GM12878 (cell line): ENCODE results near the gene CCDC102B. TPM values are rescaled to one million over a fixed set of nuclear protein-coding genes. Genes with fewer than 3 reads are reported as not detected.

Experiments used
- ATAC-seq: fragments of 200-7000 bp; cut with Tn5 transposase; 3 replicates; pipeline ENCODE4 v1.9.1; 2020; ENCODE audit warnings: mild to moderate bottlenecking, moderate library complexity
- BruUV-seq: library from RNA; stranded (reverse); fragments of 400-500 nt; replicated peaks from 2 replicates; lab custom pipeline; 2021; lab: Mats Ljungman, UMichigan
- CTCF ChIA-PET: fragments of 300-600 bp; sonication (Branson Sonifier 250); formaldehyde crosslinking; extraction: SDS; loops from one replicate; lab custom pipeline; 2021; ENCODE audit warnings: inconsistent platforms; lab: Yijun Ruan, JAX
- POLR2A ChIA-PET: fragments of 350-600 bp; formaldehyde crosslinking; extraction: SDS; loops from one replicate; lab custom pipeline; 2021; ENCODE audit warnings: inconsistent platforms; lab: Charles Lee
- RAD21 ChIA-PET: fragments of 300-600 bp; sonication (Branson Sonifier 250); formaldehyde crosslinking; loops from one replicate; lab custom pipeline; 2023; ENCODE audit warnings: antibody characterized with exemption; ENCODE audit not compliant: unreplicated experiment; lab: Charles Lee
- SMC1A ChIA-PET: fragments of 300-600 bp; sonication (Branson Sonifier 250); formaldehyde crosslinking; loops from one replicate; lab custom pipeline; 2023; ENCODE audit not compliant: unreplicated experiment, uncharacterized antibody; lab: Charles Lee
- DNase-seq: peaks from one replicate; pipeline ENCODE4 v3.0.0-alpha.2; 2011; ENCODE audit warnings: low read depth, low spot score
- FAIRE-seq: peaks from 3 replicates; lab custom pipeline; 2011; peaks lifted over from hg19 to GRCh38; lab: Jason Lieb, UNC
- H2AFZ ChIP-seq: 2 replicates; pipeline ENCODE4 v1.6.0; 2011; ENCODE audit warnings: low read depth, low read length, control low read depth; ENCODE audit not compliant: control insufficient read depth
- H3K27ac ChIP-seq: 2 replicates; pipeline ENCODE4 v1.5.1; 2011; ENCODE audit warnings: control low read depth; ENCODE audit not compliant: control insufficient read depth, insufficient read depth
- H3K27me3 ChIP-seq, 2 experiments: replicated peaks in 1 of 2; 2 replicates each; pipeline versions ENCODE4 v1.6.0 to v1.6.1; 2011; ENCODE audit warnings: low read length in 1 of 2; ENCODE audit not compliant: control insufficient read depth in 2 of 2, insufficient read depth in 2 of 2
- H3K36me3 ChIP-seq, 2 experiments: 2 replicates each; pipeline ENCODE4 v1.5.1; 2011; ENCODE audit warnings: low read length in 1 of 2; ENCODE audit not compliant: control insufficient read depth in 2 of 2, insufficient read depth in 2 of 2
- H3K4me1 ChIP-seq: 2 replicates; pipeline ENCODE4 v1.6.1; 2011; ENCODE audit warnings: mild to moderate bottlenecking, low read length, moderate library complexity, mixed read lengths; ENCODE audit not compliant: control insufficient read depth, insufficient read depth
- H3K4me2 ChIP-seq: 2 replicates; pipeline ENCODE4 v1.6.0; 2011; ENCODE audit warnings: control low read depth; ENCODE audit not compliant: control insufficient read depth, insufficient read depth
- H3K4me3 ChIP-seq: fragments of 200-600 bp; sonication (generic); 2 replicates; pipeline ENCODE4 v1.5.1; 2016
- H3K79me2 ChIP-seq: 2 replicates; pipeline ENCODE4 v1.6.0; 2011; ENCODE audit warnings: low read length; ENCODE audit not compliant: control insufficient read depth, insufficient read depth
- H3K9ac ChIP-seq: 2 replicates; pipeline ENCODE4 v1.8.0; 2011; ENCODE audit warnings: low read length, control low read depth, mixed read lengths; ENCODE audit not compliant: control insufficient read depth, insufficient read depth
- H3K9me3 ChIP-seq: replicated peaks from 3 replicates; pipeline ENCODE4 v1.5.1; 2011; ENCODE audit warnings: mild to moderate bottlenecking, low read length; ENCODE audit not compliant: control insufficient read depth, insufficient read depth
- H4K20me1 ChIP-seq: 2 replicates; pipeline ENCODE4 v1.6.0; 2011; ENCODE audit not compliant: control insufficient read depth, insufficient read depth
- ATF7 ChIP-seq: fragments of 450-650 bp; IDR thresholded peaks from 2 replicates; pipeline ENCODE4 v1.6.1; 2016; ENCODE audit warnings: low read depth, mild to moderate bottlenecking
- BACH1 ChIP-seq: fragments of 450-650 bp; IDR thresholded peaks from 2 replicates; pipeline ENCODE4 v1.6.1; 2017; ENCODE audit warnings: mild to moderate bottlenecking, borderline replicate concordance
- ESRRA ChIP-seq: IDR thresholded peaks from 2 replicates; pipeline ENCODE4 v1.6.1; 2012; ENCODE audit warnings: mild to moderate bottlenecking, low read length, improper control_type of control experiment
- HCFC1 ChIP-seq: fragments of 150-350 bp; IDR thresholded peaks from 2 replicates; pipeline ENCODE4 v1.6.1; 2014; ENCODE audit warnings: low read length
- IRF4 ChIP-seq: IDR thresholded peaks from 2 replicates; pipeline ENCODE4 v1.6.1; 2011; ENCODE audit warnings: low read depth, low read length
- MXI1 ChIP-seq: fragments of 150-350 bp; IDR thresholded peaks from 2 replicates; pipeline ENCODE4 v1.6.1; 2011; ENCODE audit warnings: low read depth, mild to moderate bottlenecking, inconsistent platforms, low read length, improper control_type of control experiment
- NBN ChIP-seq: fragments of 450-650 bp; IDR thresholded peaks from 2 replicates; pipeline ENCODE4 v1.6.1; 2016
- NR2C1 ChIP-seq: fragments of 450-650 bp; IDR thresholded peaks from 2 replicates; pipeline ENCODE4 v1.6.1; 2017; ENCODE audit warnings: antibody characterized with exemption, mild to moderate bottlenecking, moderate library complexity
- NR2F1 ChIP-seq: fragments of 450-650 bp; conservative IDR thresholded peaks from 2 replicates; pipeline ENCODE4 v1.6.1; 2017; ENCODE audit warnings: mild to moderate bottlenecking
- STAT1 ChIP-seq: fragments of 450-650 bp; conservative IDR thresholded peaks from 2 replicates; pipeline ENCODE4 v1.6.1; 2014; ENCODE audit warnings: antibody characterized with exemption, mild to moderate bottlenecking
- ZNF622 ChIP-seq: fragments of 450-650 bp; IDR thresholded peaks from 2 replicates; pipeline ENCODE4 v1.6.1; 2017; ENCODE audit warnings: mild to moderate bottlenecking, inconsistent platforms
- WGBS: methylation state at CpG from one replicate; pipeline ENCODE4 v1.1.6; 2016; ENCODE audit warnings: low lambda C conversion rate; ENCODE audit not compliant: insufficient replicate concordance, insufficient coverage; ENCODE audit errors: missing lambda C conversion rate; 5-methylcytosine and 5-hydroxymethylcytosine counted together
- in situ Hi-C: fragments of 300-500 bp; cut with MboI; formaldehyde crosslinking; loops from 9 replicates; pipeline ENCODE4 v1.14.3; 2018; ENCODE audit warnings: mixed read lengths
- intact Hi-C: fragments of 100-400 bp; cut with micrococcal nuclease; formaldehyde crosslinking; loops from one replicate; pipeline ENCODE4 v1.14.2; 2022; ENCODE audit not compliant: unreplicated experiment
- polyA plus RNA-seq, 11 experiments: library from polyadenylated mRNA; depleted of rRNA in 4 of 11; unstranded in 6 of 11; stranded (reverse) in 5 of 11; fragments of >200 nt; fragmentation: Nextera tagmentation in 4 of 11; fragmentation: Illumina TruSeq in 1 of 11; extraction: Ambion mirVana in 4 of 11; extraction: Trizol in 1 of 11; gene quantifications; 1 replicate in 1 of 11; 2 replicates in 10 of 11; pipeline versions ENCODE4 v1.2.1 to v1.2.3, GENCODE V29; 2011 to 2016; ENCODE audit warnings: inconsistent platforms in 2 of 11, missing spikeins in 2 of 11, low read depth in 1 of 11
- total RNA-seq, 4 experiments: library from RNA; depleted of rRNA in 3 of 4; stranded (reverse); fragments of >200 nt in 3 of 4; fragmentation: Illumina TruSeq in 1 of 4; extraction: Trizol in 1 of 4; gene quantifications; 2 replicates each; pipeline versions ENCODE4 v1.2.1 to v1.2.3, GENCODE V29; 2013 to 2021
- TF ChIP-seq, protein P1 (sequence below): fragments of 450-650 bp; IDR thresholded peaks from 2 replicates; pipeline ENCODE4 v1.6.1; 2017; ENCODE audit warnings: mild to moderate bottlenecking
- TF ChIP-seq, protein P2 (sequence below): fragments of 450-650 bp; IDR thresholded peaks from 2 replicates; pipeline ENCODE4 v1.6.1; 2014; ENCODE audit warnings: mild to moderate bottlenecking
- TF ChIP-seq, protein P3 (sequence below): fragments of 450-650 bp; IDR thresholded peaks from 2 replicates; pipeline ENCODE4 v1.6.1; 2018; ENCODE audit warnings: borderline replicate concordance, mild to moderate bottlenecking; ENCODE audit not compliant: partially characterized antibody
- TF ChIP-seq, protein P4 (sequence below): IDR thresholded peaks from 2 replicates; pipeline ENCODE4 v1.6.1; 2011; ENCODE audit warnings: low read depth, low read length, improper control_type of control experiment, borderline replicate concordance
- TF ChIP-seq, protein P5 (sequence below): fragments of 450-650 bp; IDR thresholded peaks from 2 replicates; pipeline ENCODE4 v1.6.1; 2016; ENCODE audit warnings: mild to moderate bottlenecking

The CCDC102B gene
- total and polyA plus RNA-seq, 10 of the 15 experiments (the other 5 are each of a cell fraction or from before 2014, with no cell fraction given) = 2.7 to 4.7 (median 3.3) TPM

DNA sequence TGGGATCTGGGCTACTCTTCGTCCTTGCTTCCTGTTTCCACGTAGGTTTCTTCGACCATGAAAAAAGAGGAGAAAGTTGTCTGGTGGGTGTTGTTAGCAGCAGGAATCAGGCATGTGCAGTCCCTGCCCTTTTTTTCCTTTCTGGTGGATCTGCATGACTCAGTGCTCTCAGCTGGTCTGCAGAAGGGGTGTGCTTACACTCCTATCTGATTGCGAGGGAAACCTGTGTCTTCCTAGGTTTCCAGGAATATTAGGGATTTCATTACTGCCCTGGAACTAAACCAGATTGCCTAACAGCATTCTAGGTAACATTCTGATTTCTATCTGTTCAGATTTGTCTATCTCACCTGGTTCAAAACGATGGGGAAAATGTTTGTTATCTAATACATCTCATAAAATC, 174.3 kb downstream of the CCDC102B start (continued):
- TF ChIP-seq, protein P1, sequence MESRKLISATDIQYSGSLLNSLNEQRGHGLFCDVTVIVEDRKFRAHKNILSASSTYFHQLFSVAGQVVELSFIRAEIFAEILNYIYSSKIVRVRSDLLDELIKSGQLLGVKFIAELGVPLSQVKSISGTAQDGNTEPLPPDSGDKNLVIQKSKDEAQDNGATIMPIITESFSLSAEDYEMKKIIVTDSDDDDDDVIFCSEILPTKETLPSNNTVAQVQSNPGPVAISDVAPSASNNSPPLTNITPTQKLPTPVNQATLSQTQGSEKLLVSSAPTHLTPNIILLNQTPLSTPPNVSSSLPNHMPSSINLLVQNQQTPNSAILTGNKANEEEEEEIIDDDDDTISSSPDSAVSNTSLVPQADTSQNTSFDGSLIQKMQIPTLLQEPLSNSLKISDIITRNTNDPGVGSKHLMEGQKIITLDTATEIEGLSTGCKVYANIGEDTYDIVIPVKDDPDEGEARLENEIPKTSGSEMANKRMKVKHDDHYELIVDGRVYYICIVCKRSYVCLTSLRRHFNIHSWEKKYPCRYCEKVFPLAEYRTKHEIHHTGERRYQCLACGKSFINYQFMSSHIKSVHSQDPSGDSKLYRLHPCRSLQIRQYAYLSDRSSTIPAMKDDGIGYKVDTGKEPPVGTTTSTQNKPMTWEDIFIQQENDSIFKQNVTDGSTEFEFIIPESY = no peak
- TF ChIP-seq, protein P2, sequence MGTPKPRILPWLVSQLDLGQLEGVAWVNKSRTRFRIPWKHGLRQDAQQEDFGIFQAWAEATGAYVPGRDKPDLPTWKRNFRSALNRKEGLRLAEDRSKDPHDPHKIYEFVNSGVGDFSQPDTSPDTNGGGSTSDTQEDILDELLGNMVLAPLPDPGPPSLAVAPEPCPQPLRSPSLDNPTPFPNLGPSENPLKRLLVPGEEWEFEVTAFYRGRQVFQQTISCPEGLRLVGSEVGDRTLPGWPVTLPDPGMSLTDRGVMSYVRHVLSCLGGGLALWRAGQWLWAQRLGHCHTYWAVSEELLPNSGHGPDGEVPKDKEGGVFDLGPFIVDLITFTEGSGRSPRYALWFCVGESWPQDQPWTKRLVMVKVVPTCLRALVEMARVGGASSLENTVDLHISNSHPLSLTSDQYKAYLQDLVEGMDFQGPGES = no peak
- TF ChIP-seq BACH1 (no peak), STAT1 (no peak), NBN (no peak), ZNF622 (no peak)
- TF ChIP-seq, protein P3, sequence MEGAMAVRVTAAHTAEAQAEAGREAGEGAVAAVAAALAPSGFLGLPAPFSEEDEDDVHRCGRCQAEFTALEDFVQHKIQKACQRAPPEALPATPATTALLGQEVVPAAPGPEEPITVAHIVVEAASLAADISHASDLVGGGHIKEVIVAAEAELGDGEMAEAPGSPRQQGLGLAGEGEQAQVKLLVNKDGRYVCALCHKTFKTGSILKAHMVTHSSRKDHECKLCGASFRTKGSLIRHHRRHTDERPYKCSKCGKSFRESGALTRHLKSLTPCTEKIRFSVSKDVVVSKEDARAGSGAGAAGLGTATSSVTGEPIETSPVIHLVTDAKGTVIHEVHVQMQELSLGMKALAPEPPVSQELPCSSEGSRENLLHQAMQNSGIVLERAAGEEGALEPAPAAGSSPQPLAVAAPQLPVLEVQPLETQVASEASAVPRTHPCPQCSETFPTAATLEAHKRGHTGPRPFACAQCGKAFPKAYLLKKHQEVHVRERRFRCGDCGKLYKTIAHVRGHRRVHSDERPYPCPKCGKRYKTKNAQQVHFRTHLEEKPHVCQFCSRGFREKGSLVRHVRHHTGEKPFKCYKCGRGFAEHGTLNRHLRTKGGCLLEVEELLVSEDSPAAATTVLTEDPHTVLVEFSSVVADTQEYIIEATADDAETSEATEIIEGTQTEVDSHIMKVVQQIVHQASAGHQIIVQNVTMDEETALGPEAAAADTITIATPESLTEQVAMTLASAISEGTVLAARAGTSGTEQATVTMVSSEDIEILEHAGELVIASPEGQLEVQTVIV = no peak

DNA sequence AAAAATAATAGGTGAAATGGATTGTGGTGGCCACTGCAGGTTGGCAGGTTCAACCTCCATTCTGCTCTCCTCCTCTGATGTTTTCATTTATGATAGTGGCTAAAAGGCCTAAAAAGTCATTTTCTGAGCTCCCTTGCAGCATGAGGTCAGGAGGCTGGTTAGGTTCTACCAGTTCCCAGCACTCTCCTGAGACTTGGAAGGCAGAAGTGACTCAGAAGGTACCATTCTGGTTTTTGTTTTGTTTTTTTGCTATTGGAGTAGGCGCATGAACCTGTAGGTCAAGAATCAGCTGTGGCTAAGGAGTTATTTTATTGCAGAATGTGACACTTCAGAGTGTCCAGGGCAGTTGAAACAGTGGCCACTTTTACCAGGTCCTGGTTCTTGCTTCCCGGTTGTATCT, 181.9 kb downstream of the CCDC102B start:
- WGBS = 34% methylated on average over 2 of the region's 2 CpGs
- Histone ChIP-seq H3K36me3 (no peaks in the 10 kb centered on the region), H3K79me2 (no peaks in the 10 kb centered on the region), H3K9me3 (no peaks in the 10 kb centered on the region), H3K4me2 (no peak overlapping the region), H3K4me3 (no peak overlapping the region), H3K27me3 (no peaks in the 10 kb centered on the region), H3K9ac (no peak overlapping the region), H4K20me1 (no peaks in the 10 kb centered on the region), H3K27ac (no peak overlapping the region), H3K4me1 (no peaks in the 10 kb centered on the region), H2AFZ (no peak overlapping the region)
- no peak for DNase-seq
- no peak for ATAC-seq
- no TSS peak for BruUV-seq
- SMC1A ChIA-PET = interaction anchor here (1.0 to 1.4 kb wide), 4 partner anchors 9 to 52 kb away, joined by 3 to 4 read pairs (median 3); no protein-coding TSS in a partner anchor
- RAD21 ChIA-PET = interaction anchor here (0.9 kb wide), 1 partner anchor 13 kb away, joined by 3 read pairs; no protein-coding TSS in a partner anchor
- intact Hi-C loops (no loop called here), in situ Hi-C loops (no loop called here)
- CTCF ChIA-PET = interaction anchor here (0.5 to 1.0 kb wide), 2 partner anchors 55 to 66 kb away, joined by 3 read pairs; no protein-coding TSS in a partner anchor
- POLR2A ChIA-PET = no interaction called here
- FAIRE-seq = no peak
- TF ChIP-seq, protein P4, sequence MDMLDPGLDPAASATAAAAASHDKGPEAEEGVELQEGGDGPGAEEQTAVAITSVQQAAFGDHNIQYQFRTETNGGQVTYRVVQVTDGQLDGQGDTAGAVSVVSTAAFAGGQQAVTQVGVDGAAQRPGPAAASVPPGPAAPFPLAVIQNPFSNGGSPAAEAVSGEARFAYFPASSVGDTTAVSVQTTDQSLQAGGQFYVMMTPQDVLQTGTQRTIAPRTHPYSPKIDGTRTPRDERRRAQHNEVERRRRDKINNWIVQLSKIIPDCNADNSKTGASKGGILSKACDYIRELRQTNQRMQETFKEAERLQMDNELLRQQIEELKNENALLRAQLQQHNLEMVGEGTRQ = no peak
- TF ChIP-seq ATF7 (no peak), ESRRA (no peak), MXI1 (no peak), IRF4 (no peak), NR2F1 (no peak), NR2C1 (no peak), HCFC1 (no peak)
- TF ChIP-seq, protein P5, sequence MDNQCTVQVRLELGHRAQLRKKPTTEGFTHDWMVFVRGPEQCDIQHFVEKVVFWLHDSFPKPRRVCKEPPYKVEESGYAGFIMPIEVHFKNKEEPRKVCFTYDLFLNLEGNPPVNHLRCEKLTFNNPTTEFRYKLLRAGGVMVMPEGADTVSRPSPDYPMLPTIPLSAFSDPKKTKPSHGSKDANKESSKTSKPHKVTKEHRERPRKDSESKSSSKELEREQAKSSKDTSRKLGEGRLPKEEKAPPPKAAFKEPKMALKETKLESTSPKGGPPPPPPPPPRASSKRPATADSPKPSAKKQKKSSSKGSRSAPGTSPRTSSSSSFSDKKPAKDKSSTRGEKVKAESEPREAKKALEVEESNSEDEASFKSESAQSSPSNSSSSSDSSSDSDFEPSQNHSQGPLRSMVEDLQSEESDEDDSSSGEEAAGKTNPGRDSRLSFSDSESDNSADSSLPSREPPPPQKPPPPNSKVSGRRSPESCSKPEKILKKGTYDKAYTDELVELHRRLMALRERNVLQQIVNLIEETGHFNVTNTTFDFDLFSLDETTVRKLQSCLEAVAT = no peak
